Mesenchymal stem cell (in vitro differentiated cells and primary cell): ENCODE data around the gene CA11.
A peak's percentile ranks its signal among the peaks of the same experiment; 100 is the strongest.

Source experiments
- DNase-seq: peaks from one replicate; pipeline ENCODE4 v3.0.0-alpha.2; 2013
- H2AFZ ChIP-seq: one replicate; pipeline ENCODE4 v1.6.1; 2013; ENCODE audit warnings: low read depth, mild to moderate bottlenecking, control low read depth, inconsistent platforms, low read length, moderate library complexity
- H2AK5ac ChIP-seq: 2 replicates; pipeline ENCODE4 v1.6.1; 2013; ENCODE audit warnings: low read length, moderate library complexity, mild to moderate bottlenecking, inconsistent platforms; ENCODE audit not compliant: severe bottlenecking
- H2BK120ac ChIP-seq: one replicate; pipeline ENCODE4 v1.6.1; 2013; ENCODE audit warnings: low read depth, mild to moderate bottlenecking, inconsistent platforms, low read length, moderate library complexity
- H2BK12ac ChIP-seq, 2 experiments: one replicate each; pipeline ENCODE4 v1.6.1; 2013; ENCODE audit warnings: inconsistent platforms in 2 of 2, low read length in 2 of 2, mild to moderate bottlenecking in 2 of 2, moderate library complexity in 2 of 2, control low read depth in 1 of 2
- H2BK15ac ChIP-seq: one replicate; pipeline ENCODE4 v1.6.1; 2013; ENCODE audit warnings: mild to moderate bottlenecking, low read depth, inconsistent platforms; ENCODE audit not compliant: poor library complexity, severe bottlenecking
- H2BK5ac ChIP-seq: 2 replicates; pipeline ENCODE4 v1.6.1; 2013; ENCODE audit warnings: low read depth, mild to moderate bottlenecking, low read length, control low read depth, inconsistent platforms; ENCODE audit not compliant: poor library complexity, severe bottlenecking
- H3K14ac ChIP-seq, 2 experiments: one replicate each; pipeline ENCODE4 v1.6.1; 2013; ENCODE audit warnings: inconsistent platforms in 2 of 2, low read length in 2 of 2, control low read depth in 1 of 2, mild to moderate bottlenecking in 1 of 2, moderate library complexity in 1 of 2
- H3K18ac ChIP-seq, 2 experiments: one replicate each; pipeline ENCODE4 v1.6.1; 2013; ENCODE audit warnings: inconsistent platforms in 2 of 2, low read length in 2 of 2, control low read depth in 1 of 2, low read depth in 1 of 2, mild to moderate bottlenecking in 1 of 2
- H3K23ac ChIP-seq, 2 experiments: one replicate each; pipeline ENCODE4 v1.6.1; 2013; ENCODE audit warnings: inconsistent platforms in 2 of 2, low read length in 2 of 2, mild to moderate bottlenecking in 2 of 2, moderate library complexity in 2 of 2, control low read depth in 1 of 2
- H3K27ac ChIP-seq: 2 replicates; pipeline ENCODE4 v1.5.1; 2013; ENCODE audit warnings: mild to moderate bottlenecking, moderate library complexity, low read length, control low read depth, inconsistent platforms; ENCODE audit not compliant: poor library complexity, severe bottlenecking
- H3K27me3 ChIP-seq, 2 experiments: 2 replicates each; pipeline versions ENCODE4 v1.6.1 to v1.7.0; 2013; ENCODE audit warnings: low read length in 2 of 2, mild to moderate bottlenecking in 2 of 2, moderate library complexity in 2 of 2, control low read depth in 1 of 2, inconsistent platforms in 1 of 2; ENCODE audit not compliant: control insufficient read depth in 1 of 2, insufficient read depth in 1 of 2
- H3K36me3 ChIP-seq, 2 experiments: 2 replicates each; pipeline versions ENCODE4 v1.6.1 to v1.7.0; 2013; ENCODE audit warnings: low read length in 2 of 2, control low read depth in 1 of 2, inconsistent platforms in 1 of 2, low read depth in 1 of 2, mild to moderate bottlenecking in 1 of 2; ENCODE audit not compliant: insufficient read depth in 2 of 2, control insufficient read depth in 1 of 2
- H3K4ac ChIP-seq, 2 experiments: one replicate each; pipeline ENCODE4 v1.6.1; 2013; ENCODE audit warnings: inconsistent platforms in 2 of 2, low read length in 2 of 2, mild to moderate bottlenecking in 2 of 2, moderate library complexity in 2 of 2, control low read depth in 1 of 2, low read depth in 1 of 2
- H3K4me1 ChIP-seq: 2 replicates; pipeline ENCODE4 v1.6.1; 2013; ENCODE audit warnings: low read depth, low read length, control low read depth; ENCODE audit not compliant: control insufficient read depth, insufficient read depth
- H3K4me2 ChIP-seq: 2 replicates; pipeline ENCODE4 v1.6.1; 2013; ENCODE audit warnings: low read length, mild to moderate bottlenecking, inconsistent platforms; ENCODE audit not compliant: poor library complexity, severe bottlenecking
- H3K4me3 ChIP-seq, 2 experiments: 2 replicates each; pipeline versions ENCODE4 v1.5.1 to v1.7.0; 2013; ENCODE audit warnings: low read length in 2 of 2, mild to moderate bottlenecking in 2 of 2, control low read depth in 1 of 2, low read depth in 1 of 2; ENCODE audit not compliant: insufficient read depth in 1 of 2
- H3K79me1 ChIP-seq: replicated peaks from 2 replicates; pipeline ENCODE4 v1.6.1; 2013; ENCODE audit warnings: mild to moderate bottlenecking, control low read depth, low read length, inconsistent platforms; ENCODE audit not compliant: poor library complexity, severe bottlenecking
- H3K9ac ChIP-seq: 2 replicates; pipeline ENCODE4 v1.7.0; 2013; ENCODE audit warnings: mild to moderate bottlenecking, low read length, moderate library complexity
- H3K9me3 ChIP-seq: 2 replicates; pipeline ENCODE4 v1.7.0; 2013; ENCODE audit warnings: mild to moderate bottlenecking, low read length; ENCODE audit not compliant: control insufficient read depth
- H4K8ac ChIP-seq: one replicate; pipeline ENCODE4 v1.6.1; 2013; ENCODE audit warnings: inconsistent platforms, mild to moderate bottlenecking, low read length, moderate library complexity
- H4K91ac ChIP-seq: one replicate; pipeline ENCODE4 v1.6.1; 2013; ENCODE audit warnings: mild to moderate bottlenecking, low read length, inconsistent platforms
- WGBS: methylation state at CpG from one replicate; pipeline ENCODE4 v1.1.7; 2013; ENCODE audit warnings: mixed read lengths; 5-methylcytosine and 5-hydroxymethylcytosine counted together

Gene CA11

DNA sequence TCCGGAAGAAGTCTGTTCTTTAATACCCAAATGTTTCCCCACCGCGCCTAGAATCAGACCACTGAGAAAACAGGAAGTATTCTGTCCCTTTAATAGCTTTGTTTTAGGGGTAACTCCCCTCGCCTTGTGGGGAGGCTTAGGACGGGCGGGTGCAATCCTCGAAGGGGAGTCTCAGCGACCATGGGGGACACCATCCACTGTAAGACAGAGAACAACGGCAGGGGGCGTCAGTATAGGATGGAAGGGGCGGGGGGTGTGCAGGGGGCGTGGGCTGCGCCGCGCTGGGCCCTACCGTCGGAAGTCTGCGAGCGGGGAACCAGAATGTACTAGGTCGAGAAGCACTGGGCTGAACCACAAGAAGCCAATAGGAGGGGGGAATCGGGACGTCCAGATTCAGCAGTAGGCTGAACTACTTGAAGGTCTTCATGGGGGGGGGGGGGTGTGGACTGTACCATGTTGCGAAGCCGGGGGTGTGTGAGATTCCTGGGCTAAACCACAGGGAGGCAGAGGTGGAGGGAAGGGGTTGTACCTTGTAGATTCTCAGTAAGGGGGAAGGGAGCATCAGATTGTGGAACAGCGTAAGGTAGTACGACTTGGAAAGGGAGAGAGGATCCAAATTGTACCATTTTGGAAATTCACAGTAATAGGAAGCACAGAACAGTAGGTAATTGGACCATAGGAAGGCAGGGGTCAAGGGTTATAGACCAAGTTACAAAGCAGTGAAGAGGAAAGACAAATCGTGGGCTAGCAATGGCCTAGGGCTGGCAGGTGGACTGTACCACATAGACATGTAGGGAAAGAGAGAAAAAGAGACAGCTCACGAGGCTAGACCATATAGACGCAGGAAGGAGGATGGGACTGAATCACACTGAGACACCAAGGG, 7.8 kb downstream of the CA11 start:
- H2AFZ ChIP-seq: no peak overlapping the region

GRCh38 chr19:48637449-48637947, 8.5 kb downstream of the CA11 start:
- Histone ChIP-seq H2AFZ (no peak overlapping the region), H3K4me3 (peak overlapping the region; percentile 53 to 81), H3K27ac (peak overlapping the region; percentile 93), H3K14ac (peak overlapping the region in 1 of 2 experiments; percentile 40), H3K27me3 (peaks cover 0 to 7% of the 10 kb centered on the region in 2 experiments), H3K4me1 (peaks cover 36% of the 10 kb centered on the region), H4K91ac (no peak overlapping the region), H3K23ac (no peak overlapping the region), H2BK15ac (peak overlapping the region; percentile 60), H3K36me3 (peaks cover 0 to 14% of the 10 kb centered on the region in 2 experiments), H3K4me2 (peak overlapping the region; percentile 72), H3K9me3 (no peaks in the 10 kb centered on the region), H2AK5ac (peak overlapping the region; percentile 10), H3K79me1 (no peaks in the 10 kb centered on the region), H2BK120ac (peak overlapping the region; percentile 86), H2BK12ac (no peak overlapping the region), H3K18ac (peak overlapping the region in 1 of 2 experiments; percentile 97), H3K9ac (peak overlapping the region; percentile 99), H4K8ac (peak overlapping the region; percentile 45), H3K4ac (peak overlapping the region; percentile 22 to 92), H2BK5ac (no peak overlapping the region)
- DNase-seq: peak; percentile 99
- under 1% methylated on average over 36 of the region's 38 CpGs for whole genome bisulfite sequencing

More for the DNA sequence above, 7.8 kb downstream of the CA11 start:
- Histone ChIP-seq H3K9me3 (no peaks in the 10 kb centered on the region), H2BK120ac (peak overlapping the region; percentile 86), H3K14ac (peak overlapping the region in 1 of 2 experiments; percentile 40), H4K8ac (peak overlapping the region; percentile 87), H3K27ac (peak overlapping the region; percentile 93), H2AK5ac (peak overlapping the region; percentile 43), H2BK15ac (peak overlapping the region; percentile 60), H2BK5ac (peak overlapping the region; percentile 5), H3K9ac (peak overlapping the region; percentile 99), H3K36me3 (peaks cover 0 to 14% of the 10 kb centered on the region in 2 experiments), H2BK12ac (peak overlapping the region in 1 of 2 experiments; percentile 98), H3K4me2 (peak overlapping the region; percentile 48), H3K79me1 (no peaks in the 10 kb centered on the region), H4K91ac (peak overlapping the region; percentile 70), H3K4me3 (peak overlapping the region; percentile 43 to 81), H3K18ac (peak overlapping the region; percentile 55 to 97), H3K4ac (peak overlapping the region; percentile 63 to 92), H3K27me3 (peaks cover 0 to 7% of the 10 kb centered on the region in 2 experiments), H3K23ac (no peak overlapping the region), H3K4me1 (peaks cover 30% of the 10 kb centered on the region)
- WGBS: 15% methylated on average over 28 of the region's 29 CpGs
- peak; percentile 97 for DNase-seq

GRCh38 chr19:48636859-48637448, 9.0 kb downstream of the CA11 start, which contains the start of gene DBP:
Gene DBP, minus strand, starts transcription at chr19:48637379. Its CDS starts 385 bp downstream, at chr19:48636994.
- Histone ChIP-seq H2BK12ac (peak within 1 kb of the TSS in 1 of 2 experiments; percentile 79), H3K4me3 (peak within 1 kb of the TSS; percentile 53 to 81), H3K79me1 (no peaks in the 10 kb centered on the region), H3K9ac (peak within 1 kb of the TSS; percentile 99), H2AK5ac (peak within 1 kb of the TSS; percentile 10), H2BK120ac (peak within 1 kb of the TSS; percentile 86), H3K4me1 (peaks cover 37% of the 10 kb centered on the region), H3K27ac (peak within 1 kb of the TSS; percentile 93), H4K8ac (peak within 1 kb of the TSS; percentile 45), H2AFZ (peak within 1 kb of the TSS; percentile 36), H2BK5ac (peak within 1 kb of the TSS; percentile 5), H3K23ac (peak within 1 kb of the TSS in 1 of 2 experiments; percentile 48), H3K36me3 (peaks cover 0 to 14% of the 10 kb centered on the region in 2 experiments), H3K4ac (peak within 1 kb of the TSS; percentile 53 to 92), H3K9me3 (no peaks in the 10 kb centered on the region), H4K91ac (peak within 1 kb of the TSS; percentile 70), H2BK15ac (peak within 1 kb of the TSS; percentile 60), H3K27me3 (peaks cover 0 to 7% of the 10 kb centered on the region in 2 experiments), H3K4me2 (peak within 1 kb of the TSS; percentile 72), H3K14ac (peak within 1 kb of the TSS; percentile 11 to 58), H3K18ac (peak within 1 kb of the TSS; percentile 48 to 97)
- WGBS: 2% methylated on average over 39 of the region's 40 CpGs
- DNase-seq: no peak
